Effector memory CD4-positive, alpha-beta T cell (primary cell): ENCODE data around the gene KDR.

Experiments used
- DNase-seq, 3 donors: peaks; one replicate each; pipeline ENCODE4 v3.0.0-alpha.2; 2020
- H3K27ac ChIP-seq: 2 replicates; pipeline ENCODE4 v1.7.0; 2013; ENCODE audit warnings: mild to moderate bottlenecking, low read length, moderate library complexity; ENCODE audit not compliant: insufficient read depth, poor library complexity, severe bottlenecking
- H3K27me3 ChIP-seq: replicated peaks from 2 replicates; pipeline ENCODE4 v1.7.0; 2013; ENCODE audit warnings: mild to moderate bottlenecking, low read length; ENCODE audit not compliant: insufficient read depth, control insufficient read depth, poor library complexity, severe bottlenecking
- H3K36me3 ChIP-seq: 2 replicates; pipeline ENCODE4 v1.7.0; 2013; ENCODE audit warnings: mild to moderate bottlenecking, low read length, moderate library complexity; ENCODE audit not compliant: control insufficient read depth, insufficient read depth
- H3K4me1 ChIP-seq: 2 replicates; pipeline ENCODE4 v1.7.0; 2013; ENCODE audit warnings: low read length, mild to moderate bottlenecking; ENCODE audit not compliant: control insufficient read depth, insufficient read depth, poor library complexity, severe bottlenecking
- H3K4me3 ChIP-seq: 2 replicates; pipeline ENCODE4 v1.7.0; 2013; ENCODE audit warnings: low read length, low read depth, mild to moderate bottlenecking; ENCODE audit not compliant: insufficient read depth, poor library complexity, severe bottlenecking
- H3K9me3 ChIP-seq: 2 replicates; pipeline ENCODE4 v1.7.0; 2013; ENCODE audit warnings: mild to moderate bottlenecking, low read length, moderate library complexity; ENCODE audit not compliant: control insufficient read depth

KDR gene

GRCh38 chr4:55069248-55069647, 56.1 kb downstream of the KDR start:
- H3K4me1 ChIP-seq = no peaks in the 10 kb centered on the region
- no peak overlapping the region for H3K27ac ChIP-seq
- no peaks in the 10 kb centered on the region for H3K36me3 ChIP-seq
- no peak for DNase-seq
- no peak overlapping the region for H3K4me3 ChIP-seq
- no peaks in the 10 kb centered on the region for H3K9me3 ChIP-seq
- H3K27me3 ChIP-seq = no peaks in the 10 kb centered on the region

GRCh38 chr4:55068522-55068921, 56.9 kb downstream of the KDR start:
- H3K27me3 ChIP-seq = no peaks in the 10 kb centered on the region
- H3K9me3 ChIP-seq = no peaks in the 10 kb centered on the region
- H3K4me1 ChIP-seq = no peaks in the 10 kb centered on the region
- no peaks in the 10 kb centered on the region for H3K36me3 ChIP-seq
- no peak overlapping the region for H3K27ac ChIP-seq
- no peak for DNase-seq
- H3K4me3 ChIP-seq = no peak overlapping the region

- Histone ChIP-seq H3K4me1 (no peaks in the 10 kb centered on the region), H3K27ac (no peak overlapping the region)
- no peak for DNase-seq
These were observed 59.4 kb downstream of the KDR start for GRCh38 chr4:55066018-55066417.

GRCh38 chr4:55055529-55055928, 69.9 kb downstream of the KDR start:
- Histone ChIP-seq H3K9me3 (no peaks in the 10 kb centered on the region), H3K4me1 (no peaks in the 10 kb centered on the region), H3K36me3 (no peaks in the 10 kb centered on the region), H3K27me3 (no peaks in the 10 kb centered on the region), H3K27ac (no peak overlapping the region), H3K4me3 (no peak overlapping the region)
- no peak for DNase-seq

More at GRCh38 chr4:55066018-55066417, 59.4 kb downstream of the KDR start:
- Histone ChIP-seq H3K27me3 (no peaks in the 10 kb centered on the region), H3K9me3 (no peaks in the 10 kb centered on the region), H3K4me3 (no peak overlapping the region), H3K36me3 (no peaks in the 10 kb centered on the region)

- no peak for DNase-seq
- Histone ChIP-seq H3K27ac (no peak overlapping the region), H3K9me3 (no peaks in the 10 kb centered on the region), H3K27me3 (no peaks in the 10 kb centered on the region), H3K4me1 (no peaks in the 10 kb centered on the region), H3K4me3 (no peak overlapping the region), H3K36me3 (no peaks in the 10 kb centered on the region)
These were observed 73.9 kb downstream of the KDR start for GRCh38 chr4:55051532-55051931.

GRCh38 chr4:55050418-55050950, 74.9 kb downstream of the KDR start:
- DNase-seq = no peak
- Histone ChIP-seq H3K9me3 (no peaks in the 10 kb centered on the region), H3K4me3 (no peak overlapping the region), H3K27ac (no peak overlapping the region), H3K27me3 (no peaks in the 10 kb centered on the region), H3K4me1 (no peaks in the 10 kb centered on the region), H3K36me3 (no peaks in the 10 kb centered on the region)

- Histone ChIP-seq H3K9me3 (no peaks in the 10 kb centered on the region), H3K4me1 (no peaks in the 10 kb centered on the region), H3K27ac (no peak overlapping the region), H3K27me3 (no peaks in the 10 kb centered on the region), H3K36me3 (no peaks in the 10 kb centered on the region), H3K4me3 (no peak overlapping the region)
- no peak for DNase-seq
These were observed 87.1 kb downstream of the KDR start for GRCh38 chr4:55038176-55038890.

- no peaks in the 10 kb centered on the region for H3K9me3 ChIP-seq
- no peak for DNase-seq
- H3K27me3 ChIP-seq = no peaks in the 10 kb centered on the region
- no peak overlapping the region for H3K4me3 ChIP-seq
- no peaks in the 10 kb centered on the region for H3K4me1 ChIP-seq
- H3K36me3 ChIP-seq = no peaks in the 10 kb centered on the region
- H3K27ac ChIP-seq = no peak overlapping the region
These were observed 87.7 kb downstream of the KDR start for GRCh38 chr4:55037728-55038127.

- Histone ChIP-seq H3K4me3 (no peak overlapping the region), H3K4me1 (no peaks in the 10 kb centered on the region), H3K9me3 (no peaks in the 10 kb centered on the region), H3K36me3 (no peaks in the 10 kb centered on the region), H3K27me3 (no peaks in the 10 kb centered on the region), H3K27ac (no peak overlapping the region)
- DNase-seq = no peak
These were observed 89.0 kb downstream of the KDR start for GRCh38 chr4:55036405-55036804.

- Histone ChIP-seq H3K9me3 (no peaks in the 10 kb centered on the region), H3K27me3 (no peaks in the 10 kb centered on the region), H3K27ac (no peak overlapping the region), H3K36me3 (no peaks in the 10 kb centered on the region), H3K4me3 (no peak overlapping the region), H3K4me1 (no peaks in the 10 kb centered on the region)
- DNase-seq = no peak
These were observed 89.5 kb downstream of the KDR start for GRCh38 chr4:55035892-55036291.
